ENCODE data around the gene CMSS1.
"Not testable (repeated sequence)": the region's sequence is repeated elsewhere in the genome, so short reads cannot be mapped to it uniquely, and the experiment has no call there.

CMSS1 gene

DNA sequence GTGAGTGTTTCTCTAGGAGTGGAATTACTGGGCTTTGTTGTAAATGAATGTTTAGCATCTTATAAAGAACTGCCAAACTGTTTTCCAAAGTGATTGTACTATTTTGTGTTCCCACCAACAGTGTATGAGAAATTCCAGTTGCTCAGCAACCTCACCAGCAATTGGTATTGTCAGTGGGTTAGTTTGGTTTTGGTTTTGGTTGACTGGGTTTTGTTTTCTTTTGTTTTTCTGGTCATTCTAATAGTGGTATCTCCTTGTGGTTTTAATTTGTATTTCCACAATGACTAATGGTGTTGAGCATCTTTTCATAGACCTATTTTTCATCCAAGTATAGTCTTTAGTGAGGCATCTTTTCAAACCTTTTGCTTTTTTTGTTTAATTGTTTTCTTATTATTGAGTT is 269.5 kb downstream of the CMSS1 start:
- DNase-seq = no peak

DNA sequence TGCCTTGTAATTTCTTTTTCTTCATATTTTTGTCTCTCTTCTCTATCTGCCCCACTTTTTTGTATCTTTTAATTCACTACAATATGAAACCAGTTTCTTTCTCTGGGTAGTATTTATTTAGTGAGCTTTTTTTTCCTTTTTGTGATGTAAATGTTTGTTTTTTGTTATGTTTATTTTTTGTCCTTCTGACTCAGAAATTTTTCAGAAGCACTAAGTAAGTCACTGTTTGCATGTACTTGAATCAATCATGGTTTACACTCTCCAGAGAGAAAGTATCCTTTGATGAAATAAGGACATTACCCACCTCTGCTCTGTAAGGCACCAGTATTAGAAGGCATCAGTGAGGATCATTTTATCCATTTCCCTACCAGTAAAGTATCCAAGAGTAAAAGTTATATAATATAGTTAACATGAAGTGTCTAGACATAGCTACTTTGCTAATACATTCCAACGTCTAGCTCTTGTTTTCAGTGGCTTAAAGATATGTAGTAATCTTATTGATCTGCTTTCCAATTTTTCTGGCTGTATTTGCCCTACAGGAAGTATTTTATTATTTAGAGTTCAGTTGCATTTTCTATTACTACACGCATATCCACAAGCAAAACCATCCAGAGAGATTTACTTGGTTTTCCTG is 271.2 kb downstream of the CMSS1 start:
- DNase-seq = no peak

DNA sequence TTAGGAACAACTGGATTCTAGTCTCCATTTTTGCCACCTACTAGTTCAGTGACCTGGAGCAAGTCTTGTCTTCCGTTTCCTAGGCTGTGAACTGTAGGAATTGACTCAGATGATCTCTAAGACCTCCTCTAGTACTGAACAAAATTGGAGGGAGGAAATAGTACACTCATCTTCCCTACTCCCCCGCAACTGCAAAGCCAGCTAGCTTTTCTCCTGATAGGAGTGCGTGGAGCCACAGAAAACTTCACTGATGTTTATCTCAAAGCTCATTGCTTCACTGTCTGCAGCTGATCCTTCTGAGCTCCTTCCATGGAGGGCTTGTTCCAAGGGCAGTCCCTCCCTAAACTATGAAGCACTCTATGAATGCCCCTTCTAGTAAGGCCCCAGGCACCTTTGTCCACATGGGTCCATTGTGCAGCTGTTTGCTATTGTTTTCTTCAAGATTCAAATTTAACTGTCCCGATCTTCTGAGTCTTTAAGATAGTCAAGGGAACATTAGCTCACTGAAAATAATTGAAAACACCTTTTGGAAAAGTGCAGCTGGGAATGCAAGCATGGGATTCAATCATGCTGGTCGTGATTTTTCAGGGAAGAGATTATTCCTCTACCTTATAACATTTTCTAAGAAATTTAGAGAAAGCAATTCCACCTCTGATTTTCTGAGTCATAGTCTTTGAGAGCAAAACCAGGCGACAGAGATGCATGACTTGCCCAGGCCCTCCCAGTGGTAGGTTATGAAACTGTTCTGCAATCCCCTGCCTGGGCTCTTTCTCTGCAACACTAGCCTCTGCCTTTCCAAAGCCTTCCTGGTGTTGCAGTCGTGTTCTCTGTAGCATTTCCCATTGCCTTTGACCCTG is 272.4 kb downstream of the CMSS1 start:
- DNase-seq = no peak

DNA sequence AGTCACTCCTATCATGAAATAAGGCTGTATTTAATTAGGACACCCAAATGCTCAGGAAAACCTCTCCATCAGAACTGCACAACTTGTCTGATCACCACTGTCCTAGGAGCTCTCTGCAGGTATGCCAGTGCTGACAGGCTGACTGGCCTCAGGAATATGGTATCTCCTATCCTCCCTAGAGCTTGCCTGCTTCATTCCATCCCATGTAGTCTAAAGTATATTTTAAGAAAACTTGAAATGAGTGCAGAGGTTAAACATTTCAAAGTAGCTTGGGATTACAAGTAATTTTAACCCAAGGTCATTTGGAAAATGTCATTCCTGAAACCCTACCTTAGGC is 273.0 kb downstream of the CMSS1 start:
- DNase-seq = no peak

DNA sequence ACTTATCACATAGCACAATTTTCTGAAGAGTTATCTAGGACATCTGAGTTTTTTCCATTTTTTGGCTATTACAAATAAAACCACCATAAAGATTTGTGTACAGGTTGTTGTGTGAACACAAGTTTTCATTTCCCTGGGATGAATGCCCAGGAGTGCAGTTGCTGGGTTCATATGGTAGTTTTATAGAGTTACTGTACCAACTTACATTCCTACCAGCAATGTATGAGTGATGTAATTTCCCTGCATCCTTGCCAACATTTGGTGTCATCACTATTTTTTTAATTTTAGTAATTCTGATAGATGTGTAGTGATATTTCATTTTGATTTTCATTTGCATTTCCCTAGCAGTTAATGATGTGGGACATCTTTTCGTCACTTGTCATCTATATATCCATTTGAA is 276.2 kb downstream of the CMSS1 start:
- no peak for DNase-seq

DNA sequence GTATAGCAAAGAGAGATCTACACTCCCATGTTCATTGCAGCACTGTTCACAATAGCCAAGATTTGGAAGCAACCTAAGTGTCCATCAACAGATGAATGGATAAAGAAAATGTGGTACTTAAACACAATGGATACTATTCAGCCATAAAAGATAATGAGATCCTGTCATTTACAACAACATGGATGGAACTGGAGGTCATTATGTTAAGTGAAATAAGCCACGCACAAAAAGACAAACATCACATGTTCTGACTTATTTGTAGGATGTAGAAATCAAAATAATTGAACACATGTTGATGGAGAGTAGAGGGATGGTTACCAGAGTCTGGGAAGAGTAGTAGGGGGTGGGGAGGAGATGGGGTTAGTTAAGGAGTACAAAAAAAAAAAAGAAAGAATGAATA is 278.6 kb downstream of the CMSS1 start:
- DNase-seq = not testable (repeated sequence)

DNA sequence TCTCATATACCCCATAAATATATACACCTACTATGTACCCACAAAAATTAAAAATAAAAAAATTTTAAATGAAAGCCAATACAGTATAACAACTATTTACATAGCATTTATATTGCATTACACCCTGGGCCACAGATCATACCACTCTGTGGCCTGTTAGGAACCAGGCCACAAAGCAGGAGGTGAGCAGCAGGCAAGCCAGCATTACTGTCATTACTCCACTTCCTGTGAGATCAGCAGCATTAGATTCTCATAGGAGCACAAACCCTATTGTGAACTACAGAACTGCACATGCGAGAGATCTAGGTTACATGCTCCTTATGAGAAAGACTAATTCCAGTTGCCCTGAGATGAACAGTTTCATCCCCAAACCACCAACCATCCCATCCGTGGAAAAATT is 279.2 kb downstream of the CMSS1 start:
- no peak for DNase-seq

DNA sequence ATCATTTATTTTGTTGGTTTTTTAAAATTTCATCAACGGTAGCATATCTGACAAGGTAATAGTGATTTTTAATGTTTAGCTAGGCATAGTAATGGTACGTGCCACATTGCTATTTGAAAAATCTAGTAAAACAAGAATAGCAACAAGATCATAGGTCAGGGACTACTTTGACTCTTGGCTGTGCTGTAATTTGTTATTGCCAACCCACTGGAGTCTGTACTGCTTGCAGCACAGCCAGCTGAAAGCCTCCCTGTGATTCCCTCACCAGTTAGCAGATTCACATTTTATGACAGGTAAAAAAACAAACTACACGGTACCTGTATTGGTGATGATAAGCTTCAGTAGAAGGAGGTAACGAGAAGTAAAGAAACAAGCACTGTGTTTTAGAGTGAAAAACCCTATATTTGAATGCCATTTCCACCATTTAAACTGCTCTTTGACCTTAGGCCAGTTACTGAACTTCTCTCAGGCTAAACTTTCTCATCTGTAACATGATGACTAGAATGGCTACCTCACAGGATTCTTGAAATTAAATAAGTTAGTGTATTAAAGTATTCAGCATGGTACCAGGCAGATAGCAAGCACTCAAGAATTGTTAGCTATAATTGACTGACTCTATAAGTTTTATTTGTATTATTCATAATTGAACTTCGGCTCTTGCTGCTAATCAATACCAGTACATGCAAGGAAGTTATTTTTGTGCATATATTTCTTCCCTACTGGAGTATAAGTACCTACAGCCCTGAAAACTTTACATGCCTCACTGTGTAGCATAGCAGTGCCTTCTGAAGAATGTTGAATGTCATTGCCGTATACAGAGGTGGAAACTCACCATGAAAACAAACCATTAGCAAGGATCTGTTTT is 280.5 kb downstream of the CMSS1 start:
- DNase-seq = no peak

DNA sequence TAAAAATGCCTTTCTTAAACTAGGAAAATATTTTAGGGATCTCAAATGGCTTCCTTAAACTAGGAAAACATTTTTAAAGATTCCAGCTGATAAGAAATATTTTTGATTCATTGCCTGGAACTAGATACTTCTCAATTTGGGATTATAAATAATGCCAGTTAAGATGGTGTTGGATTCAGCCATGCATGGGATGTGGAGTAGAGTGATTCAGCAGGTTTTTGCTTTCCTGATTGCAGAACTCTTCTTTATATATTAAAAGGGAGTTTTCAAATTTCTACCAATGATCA is 281.1 kb downstream of the CMSS1 start:
- no peak for DNase-seq

DNA sequence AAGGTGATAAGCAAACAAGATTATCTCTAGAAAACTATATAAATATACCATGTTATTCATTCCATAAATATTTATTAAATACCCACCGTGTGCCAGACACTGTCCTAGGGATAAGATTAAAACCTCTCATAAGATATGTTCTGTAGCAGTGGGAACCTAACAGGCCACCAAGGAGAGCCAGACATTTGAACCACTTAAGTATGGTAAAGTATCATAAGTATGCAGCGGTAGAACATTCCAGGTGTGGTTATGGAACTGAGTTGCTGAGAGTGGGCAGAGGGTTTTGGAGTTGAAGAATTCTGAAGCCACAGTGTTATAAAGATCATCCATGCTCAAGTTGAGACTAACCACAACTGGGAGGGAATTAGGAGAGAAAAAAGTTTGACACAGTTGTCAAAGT is 282.0 kb downstream of the CMSS1 start:
- DNase-seq = no peak

DNA sequence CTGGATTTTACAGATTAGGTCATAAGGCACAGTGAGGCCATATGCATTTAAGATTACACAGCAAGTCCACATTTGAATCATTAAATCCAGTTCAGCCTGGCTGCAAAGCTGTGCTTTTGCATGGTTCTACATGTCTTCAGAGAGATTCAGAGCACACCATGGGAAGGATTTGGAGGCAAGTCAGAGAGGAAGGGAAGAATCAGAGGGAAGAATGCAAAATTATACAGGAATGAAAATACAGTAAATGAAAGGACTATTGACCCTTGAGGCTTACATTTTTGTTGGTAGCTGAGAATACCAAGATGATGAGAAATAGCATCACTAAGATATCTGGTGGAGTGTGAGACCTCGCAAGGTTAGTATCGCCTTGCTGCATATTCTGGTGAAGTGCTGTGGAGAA is 282.8 kb downstream of the CMSS1 start:
- no peak for DNase-seq

DNA sequence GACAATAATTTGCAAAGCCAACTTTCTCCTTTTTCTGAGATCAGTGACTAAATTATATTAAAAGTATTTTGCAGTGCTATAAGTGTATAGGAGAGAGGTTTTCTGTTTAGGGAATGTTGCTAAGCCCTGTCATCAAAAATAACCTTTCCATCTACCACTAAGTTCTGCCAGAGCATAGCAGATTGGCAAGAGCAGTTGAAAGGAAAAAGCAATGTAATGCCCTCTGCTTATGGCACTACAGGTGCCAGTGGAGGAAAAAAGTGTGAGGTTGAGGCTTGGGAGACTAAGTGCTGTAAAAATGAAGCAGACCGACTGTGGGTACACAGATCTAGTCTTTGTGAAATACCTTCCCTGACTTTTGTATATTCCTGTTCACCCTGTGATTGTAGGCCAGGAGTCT is 285.1 kb downstream of the CMSS1 start:
- DNase-seq = no peak

DNA sequence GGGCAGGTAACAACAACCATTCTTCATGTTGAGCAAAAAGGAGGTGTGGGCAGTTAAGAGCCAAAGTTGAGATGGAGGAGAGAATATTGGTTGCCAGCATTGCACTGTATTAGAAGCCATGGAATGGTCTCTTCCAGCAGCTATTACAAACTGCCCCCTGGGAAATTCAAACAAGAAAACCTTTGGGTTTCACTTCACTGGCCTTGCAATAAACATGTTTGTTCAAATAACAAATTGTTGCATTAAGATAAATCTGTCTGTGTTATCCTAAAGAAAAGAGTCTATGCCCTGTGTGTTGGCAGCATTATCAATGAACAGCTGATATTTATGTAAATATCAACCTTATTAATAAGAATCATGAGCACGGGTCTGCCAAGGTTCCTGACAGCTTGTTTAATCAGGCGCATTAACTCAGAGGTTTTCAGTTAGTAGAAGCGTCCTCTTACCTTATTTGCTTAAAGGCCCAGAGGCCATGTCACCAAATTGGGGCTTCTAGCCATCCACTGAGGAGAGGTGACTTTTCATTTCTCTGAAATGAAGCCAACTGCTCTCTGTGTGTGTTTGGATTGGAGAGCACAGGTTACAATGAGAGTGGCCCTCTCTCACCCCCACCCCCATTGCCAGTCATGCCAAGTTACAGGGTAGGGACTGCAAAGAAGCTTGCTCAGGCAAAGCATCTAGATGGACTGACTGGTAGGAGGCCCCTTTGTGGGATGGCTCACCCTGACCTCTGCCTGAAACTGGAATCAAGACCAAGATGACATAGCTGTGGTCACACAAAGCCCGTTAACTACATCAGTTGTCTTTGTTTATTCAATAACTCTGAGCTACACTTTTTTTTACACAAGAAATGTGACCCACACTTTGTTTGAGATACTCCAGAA is 286.1 kb downstream of the CMSS1 start:
- no peak for DNase-seq

DNA sequence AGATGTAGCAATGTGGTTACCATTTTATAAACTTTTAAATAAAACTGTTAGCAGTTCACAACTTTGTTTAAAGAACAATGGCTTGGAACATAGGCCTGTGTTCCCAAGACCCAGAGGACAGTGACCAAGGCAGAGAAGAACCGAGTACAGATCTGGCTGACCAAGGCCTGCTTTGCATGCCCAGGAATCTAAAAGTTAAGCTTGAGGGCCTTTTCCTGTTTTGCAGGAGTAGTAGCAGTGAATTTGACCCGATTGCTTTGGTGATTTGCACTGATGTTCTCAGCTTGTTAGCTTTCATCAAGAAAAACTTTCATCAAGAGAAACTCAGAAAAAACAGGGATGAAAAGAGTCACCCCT is 286.8 kb downstream of the CMSS1 start:
- no peak for DNase-seq

DNA sequence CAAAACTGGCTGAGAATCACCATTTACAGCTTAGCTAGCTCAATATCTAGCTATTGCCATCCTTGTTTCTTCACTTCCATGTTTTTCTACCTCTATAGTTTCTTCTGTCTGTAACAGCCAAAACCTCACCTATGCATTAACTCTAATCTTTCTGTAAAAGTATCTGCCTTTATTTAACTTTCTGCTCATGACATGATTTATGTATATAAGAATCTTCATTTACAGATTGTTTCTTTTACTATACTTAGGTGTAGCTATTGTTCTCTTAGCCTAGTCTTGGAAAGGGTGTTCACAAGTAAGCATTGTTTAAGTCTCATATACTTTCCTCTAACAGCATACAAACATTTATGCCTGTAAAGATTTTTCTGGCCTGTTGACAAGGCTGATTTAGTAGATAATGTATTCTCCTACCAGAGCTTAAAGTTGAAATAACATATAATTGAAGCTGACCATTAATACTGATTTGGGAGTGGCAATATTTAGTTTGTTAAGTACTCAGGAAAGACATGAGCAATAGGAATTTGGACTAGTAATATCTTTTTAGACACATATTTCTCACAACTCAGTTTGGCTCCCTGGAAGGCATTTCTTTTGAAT is 287.3 kb downstream of the CMSS1 start:
- no peak for DNase-seq

DNA sequence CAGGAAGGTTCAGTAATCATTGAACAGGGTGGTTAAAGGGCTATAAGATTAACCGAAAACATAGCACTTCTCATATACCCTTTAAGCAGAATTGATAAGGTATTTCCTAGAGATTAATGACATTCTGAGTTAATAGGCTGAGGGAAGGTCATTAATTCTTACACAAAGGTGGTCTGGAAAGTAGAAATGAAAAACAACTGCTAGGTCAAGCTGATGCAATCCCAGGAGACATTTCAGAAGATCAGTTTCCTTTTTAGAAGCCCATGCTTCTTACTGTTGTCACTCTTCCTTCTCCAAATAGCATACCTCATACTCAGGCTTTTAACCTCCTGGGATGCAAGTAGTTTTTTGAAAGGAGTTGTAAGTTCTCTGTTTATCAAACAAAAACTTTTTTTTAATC is 287.8 kb downstream of the CMSS1 start:
- DNase-seq = no peak

DNA sequence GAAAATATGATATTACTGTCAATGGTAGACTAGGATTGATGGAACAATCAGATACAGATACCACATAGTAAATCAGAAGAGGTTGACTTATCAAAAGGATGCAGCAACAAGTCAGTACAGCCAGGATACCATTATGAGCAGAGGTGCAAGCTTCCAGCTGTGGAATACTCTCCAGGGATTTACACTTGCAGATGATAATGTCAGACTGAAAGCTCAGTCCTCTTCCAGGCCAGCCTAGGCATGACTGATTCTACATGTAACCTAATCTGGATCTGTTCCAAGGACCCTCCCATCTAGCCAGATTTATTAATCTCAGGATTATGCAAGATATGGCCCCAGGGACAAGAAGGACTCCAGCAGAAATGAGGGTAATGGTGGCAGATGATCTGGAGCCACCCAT is 288.4 kb downstream of the CMSS1 start:
- no peak for DNase-seq

DNA sequence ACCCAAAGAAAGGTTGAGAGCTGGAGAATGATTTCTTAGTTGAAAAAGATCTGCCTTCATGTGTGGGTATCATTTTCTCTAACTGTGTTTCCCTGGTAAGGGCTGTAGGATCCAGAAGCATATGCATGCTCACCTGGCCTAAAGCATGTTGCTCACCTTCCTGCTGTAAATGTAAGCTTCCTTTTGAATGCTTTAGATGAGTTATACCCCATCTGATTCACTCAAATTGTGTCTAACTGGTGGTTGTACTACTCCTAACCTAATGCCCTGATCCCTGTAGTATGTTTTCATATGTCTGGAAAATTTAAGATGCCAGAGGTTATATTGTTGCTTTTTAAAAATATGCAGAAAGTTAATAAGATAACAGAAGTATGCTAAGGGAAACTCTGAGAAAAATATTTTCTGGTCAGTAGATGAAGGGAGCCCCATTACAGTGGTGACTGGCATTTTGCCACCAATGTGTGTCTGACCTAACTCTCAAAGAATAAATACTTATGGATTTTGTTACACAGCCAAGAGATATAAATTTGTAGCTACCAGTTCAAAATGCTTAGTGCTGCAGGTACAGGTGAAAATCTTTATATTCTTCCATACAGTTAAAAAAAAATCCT is 289.0 kb downstream of the CMSS1 start:
- no peak for DNase-seq

DNA sequence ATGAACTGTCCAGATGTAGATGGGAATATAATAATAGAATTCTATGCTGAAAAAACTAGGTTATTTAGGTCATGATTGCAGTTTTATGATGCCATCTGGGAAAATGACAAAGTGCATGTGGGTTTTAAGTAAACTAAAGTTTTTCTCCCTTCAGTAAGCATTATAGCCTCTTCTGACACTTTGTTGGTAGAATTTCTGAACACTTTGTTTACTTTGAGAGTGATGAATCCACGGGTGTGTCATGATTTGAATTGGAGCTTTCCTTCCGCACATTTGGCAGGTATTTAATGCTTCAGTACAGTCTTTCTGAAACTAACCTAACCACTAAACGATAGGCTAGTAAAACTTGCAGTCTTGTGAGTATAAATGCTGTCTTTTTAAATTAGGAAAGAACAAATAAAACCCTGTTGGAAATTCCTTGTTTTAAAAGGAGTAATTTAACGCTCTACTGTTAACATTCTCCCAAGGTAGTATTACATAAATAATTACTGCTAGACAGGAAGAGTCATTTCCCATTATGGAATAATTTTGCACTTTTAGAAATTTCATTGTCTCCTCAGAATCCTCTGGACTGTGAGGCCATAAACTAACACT is 289.7 kb downstream of the CMSS1 start:
- no peak for DNase-seq

DNA sequence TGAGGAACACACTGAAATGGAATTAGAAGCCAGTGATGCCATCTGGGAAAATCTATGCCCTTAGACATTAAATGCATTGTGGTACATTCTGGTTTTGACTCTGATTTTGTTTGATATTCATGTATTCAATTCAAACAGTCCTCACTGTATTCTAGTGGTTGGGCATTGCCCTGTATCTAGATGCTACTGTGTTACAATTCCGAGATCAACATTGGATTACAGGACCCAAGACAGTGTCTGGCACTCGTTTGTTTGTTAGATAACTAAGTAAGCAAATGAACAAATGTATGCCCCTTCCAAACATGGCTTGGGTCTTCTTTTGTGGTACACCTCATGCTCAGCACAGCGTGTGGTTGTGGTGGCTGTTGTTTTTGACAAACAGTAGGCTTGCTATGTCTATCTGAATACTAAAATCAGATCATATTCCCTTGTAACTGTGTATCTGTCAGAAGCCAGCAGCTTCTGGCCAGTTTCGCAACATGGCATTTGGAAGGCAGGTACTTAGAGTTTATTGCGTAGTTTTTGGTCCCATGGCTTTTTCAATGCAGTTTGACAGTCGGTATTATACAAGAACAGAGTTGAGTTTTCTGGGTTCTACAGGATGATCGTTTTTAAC is 290.9 kb downstream of the CMSS1 start:
- no peak for DNase-seq

DNA sequence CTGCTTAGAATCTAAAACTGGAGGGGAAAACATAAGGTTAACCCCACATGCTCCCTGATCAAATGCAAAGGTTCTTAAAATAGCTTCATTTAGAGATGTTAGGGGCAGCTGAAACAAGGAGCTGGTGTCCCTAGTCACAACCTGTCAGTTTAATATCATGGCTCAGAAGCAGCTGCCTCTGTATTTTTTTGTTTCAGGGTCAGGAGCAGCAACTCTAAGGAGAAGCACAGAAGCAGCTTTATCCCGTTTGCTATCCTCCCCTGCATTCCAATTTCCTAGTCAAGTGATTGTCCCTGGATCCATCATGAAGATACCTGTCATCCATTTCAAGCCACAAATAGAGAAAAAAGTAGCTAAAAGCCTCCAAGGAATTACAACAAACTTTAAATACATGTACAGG is 292.5 kb downstream of the CMSS1 start:
- DNase-seq = no peak

Measured in central memory CD4-positive, alpha-beta T cell (primary cell).